ENCODE results near the gene PIWIL1. TPM values are rescaled to one million over a fixed set of nuclear protein-coding genes. Genes with fewer than 3 reads are reported as not detected.

PIWIL1 gene
- total and polyA plus RNA-seq, 2 experiments from 2014 or later, result not detected

DNA sequence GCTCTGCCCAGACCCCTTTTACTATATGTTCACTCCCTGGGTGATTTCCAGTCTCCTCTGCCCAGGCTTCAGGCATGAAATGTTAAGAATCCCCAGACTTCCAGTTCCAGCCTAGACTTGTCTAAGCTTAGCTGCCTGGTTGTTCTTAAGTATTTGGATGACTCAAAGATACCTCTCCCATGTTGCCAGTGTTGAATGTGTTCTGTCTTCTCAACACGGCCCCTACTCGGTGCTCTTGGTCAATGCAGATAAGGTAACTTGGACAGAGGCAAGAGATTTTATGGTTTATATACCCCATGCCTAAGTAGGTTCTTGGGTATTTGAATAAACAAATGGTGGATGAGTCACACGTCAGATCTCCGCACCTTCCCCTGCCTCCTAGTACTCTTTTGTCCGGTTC is 13.6 kb downstream of the PIWIL1 start:
- H3K36me3 ChIP-seq (ENCODE audit: insufficient read depth), result no peaks in the 10 kb centered on the region
- no peak for TF ChIP-seq ZNF114 (CRISPR knock-in tag; IDR thresholded peaks at IDR 0.05)
- no peak for TF ChIP-seq CREB1 (CRISPR knock-in tag; IDR thresholded peaks at IDR 0.05; ENCODE audit: low read depth)
- no peak for TF ChIP-seq STAT1 (IDR thresholded peaks at IDR 0.05; ENCODE audit: unreplicated experiment)
- TF ChIP-seq POLR2AphosphoS5 (IDR thresholded peaks at IDR 0.05; ENCODE audit: low read depth), result no peak
- TF ChIP-seq, protein P1, sequence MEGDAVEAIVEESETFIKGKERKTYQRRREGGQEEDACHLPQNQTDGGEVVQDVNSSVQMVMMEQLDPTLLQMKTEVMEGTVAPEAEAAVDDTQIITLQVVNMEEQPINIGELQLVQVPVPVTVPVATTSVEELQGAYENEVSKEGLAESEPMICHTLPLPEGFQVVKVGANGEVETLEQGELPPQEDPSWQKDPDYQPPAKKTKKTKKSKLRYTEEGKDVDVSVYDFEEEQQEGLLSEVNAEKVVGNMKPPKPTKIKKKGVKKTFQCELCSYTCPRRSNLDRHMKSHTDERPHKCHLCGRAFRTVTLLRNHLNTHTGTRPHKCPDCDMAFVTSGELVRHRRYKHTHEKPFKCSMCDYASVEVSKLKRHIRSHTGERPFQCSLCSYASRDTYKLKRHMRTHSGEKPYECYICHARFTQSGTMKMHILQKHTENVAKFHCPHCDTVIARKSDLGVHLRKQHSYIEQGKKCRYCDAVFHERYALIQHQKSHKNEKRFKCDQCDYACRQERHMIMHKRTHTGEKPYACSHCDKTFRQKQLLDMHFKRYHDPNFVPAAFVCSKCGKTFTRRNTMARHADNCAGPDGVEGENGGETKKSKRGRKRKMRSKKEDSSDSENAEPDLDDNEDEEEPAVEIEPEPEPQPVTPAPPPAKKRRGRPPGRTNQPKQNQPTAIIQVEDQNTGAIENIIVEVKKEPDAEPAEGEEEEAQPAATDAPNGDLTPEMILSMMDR (conservative IDR thresholded peaks at IDR 0.05; ENCODE audit: low read depth in 2 of 2), result no peak
- TF ChIP-seq JUNB (IDR thresholded peaks at IDR 0.05; ENCODE audit: unreplicated experiment), result no peak
- TF ChIP-seq, protein P2, sequence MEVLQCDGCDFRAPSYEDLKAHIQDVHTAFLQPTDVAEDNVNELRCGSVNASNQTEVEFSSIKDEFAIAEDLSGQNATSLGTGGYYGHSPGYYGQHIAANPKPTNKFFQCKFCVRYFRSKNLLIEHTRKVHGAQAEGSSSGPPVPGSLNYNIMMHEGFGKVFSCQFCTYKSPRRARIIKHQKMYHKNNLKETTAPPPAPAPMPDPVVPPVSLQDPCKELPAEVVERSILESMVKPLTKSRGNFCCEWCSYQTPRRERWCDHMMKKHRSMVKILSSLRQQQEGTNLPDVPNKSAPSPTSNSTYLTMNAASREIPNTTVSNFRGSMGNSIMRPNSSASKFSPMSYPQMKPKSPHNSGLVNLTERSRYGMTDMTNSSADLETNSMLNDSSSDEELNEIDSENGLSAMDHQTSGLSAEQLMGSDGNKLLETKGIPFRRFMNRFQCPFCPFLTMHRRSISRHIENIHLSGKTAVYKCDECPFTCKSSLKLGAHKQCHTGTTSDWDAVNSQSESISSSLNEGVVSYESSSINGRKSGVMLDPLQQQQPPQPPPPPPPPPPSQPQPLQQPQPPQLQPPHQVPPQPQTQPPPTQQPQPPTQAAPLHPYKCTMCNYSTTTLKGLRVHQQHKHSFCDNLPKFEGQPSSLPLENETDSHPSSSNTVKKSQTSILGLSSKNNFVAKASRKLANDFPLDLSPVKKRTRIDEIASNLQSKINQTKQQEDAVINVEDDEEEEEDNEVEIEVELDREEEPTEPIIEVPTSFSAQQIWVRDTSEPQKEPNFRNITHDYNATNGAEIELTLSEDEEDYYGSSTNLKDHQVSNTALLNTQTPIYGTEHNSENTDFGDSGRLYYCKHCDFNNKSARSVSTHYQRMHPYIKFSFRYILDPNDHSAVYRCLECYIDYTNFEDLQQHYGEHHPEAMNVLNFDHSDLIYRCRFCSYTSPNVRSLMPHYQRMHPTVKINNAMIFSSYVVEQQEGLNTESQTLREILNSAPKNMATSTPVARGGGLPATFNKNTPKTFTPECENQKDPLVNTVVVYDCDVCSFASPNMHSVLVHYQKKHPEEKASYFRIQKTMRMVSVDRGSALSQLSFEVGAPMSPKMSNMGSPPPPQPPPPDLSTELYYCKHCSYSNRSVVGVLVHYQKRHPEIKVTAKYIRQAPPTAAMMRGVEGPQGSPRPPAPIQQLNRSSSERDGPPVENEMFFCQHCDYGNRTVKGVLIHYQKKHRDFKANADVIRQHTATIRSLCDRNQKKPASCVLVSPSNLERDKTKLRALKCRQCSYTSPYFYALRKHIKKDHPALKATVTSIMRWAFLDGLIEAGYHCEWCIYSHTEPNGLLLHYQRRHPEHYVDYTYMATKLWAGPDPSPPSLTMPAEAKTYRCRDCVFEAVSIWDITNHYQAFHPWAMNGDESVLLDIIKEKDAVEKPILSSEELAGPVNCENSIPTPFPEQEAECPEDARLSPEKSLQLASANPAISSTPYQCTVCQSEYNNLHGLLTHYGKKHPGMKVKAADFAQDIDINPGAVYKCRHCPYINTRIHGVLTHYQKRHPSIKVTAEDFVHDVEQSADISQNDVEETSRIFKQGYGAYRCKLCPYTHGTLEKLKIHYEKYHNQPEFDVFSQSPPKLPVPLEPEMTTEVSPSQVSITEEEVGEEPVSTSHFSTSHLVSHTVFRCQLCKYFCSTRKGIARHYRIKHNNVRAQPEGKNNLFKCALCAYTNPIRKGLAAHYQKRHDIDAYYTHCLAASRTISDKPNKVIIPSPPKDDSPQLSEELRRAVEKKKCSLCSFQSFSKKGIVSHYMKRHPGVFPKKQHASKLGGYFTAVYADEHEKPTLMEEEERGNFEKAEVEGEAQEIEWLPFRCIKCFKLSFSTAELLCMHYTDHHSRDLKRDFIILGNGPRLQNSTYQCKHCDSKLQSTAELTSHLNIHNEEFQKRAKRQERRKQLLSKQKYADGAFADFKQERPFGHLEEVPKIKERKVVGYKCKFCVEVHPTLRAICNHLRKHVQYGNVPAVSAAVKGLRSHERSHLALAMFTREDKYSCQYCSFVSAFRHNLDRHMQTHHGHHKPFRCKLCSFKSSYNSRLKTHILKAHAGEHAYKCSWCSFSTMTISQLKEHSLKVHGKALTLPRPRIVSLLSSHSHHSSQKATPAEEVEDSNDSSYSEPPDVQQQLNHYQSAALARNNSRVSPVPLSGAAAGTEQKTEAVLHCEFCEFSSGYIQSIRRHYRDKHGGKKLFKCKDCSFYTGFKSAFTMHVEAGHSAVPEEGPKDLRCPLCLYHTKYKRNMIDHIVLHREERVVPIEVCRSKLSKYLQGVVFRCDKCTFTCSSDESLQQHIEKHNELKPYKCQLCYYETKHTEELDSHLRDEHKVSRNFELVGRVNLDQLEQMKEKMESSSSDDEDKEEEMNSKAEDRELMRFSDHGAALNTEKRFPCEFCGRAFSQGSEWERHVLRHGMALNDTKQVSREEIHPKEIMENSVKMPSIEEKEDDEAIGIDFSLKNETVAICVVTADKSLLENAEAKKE (CRISPR knock-in tag; IDR thresholded peaks at IDR 0.05), result no peak
- TF ChIP-seq EZH2phosphoT487 (IDR thresholded peaks at IDR 0.05; ENCODE audit: unreplicated experiment), result no peak
- TF ChIP-seq, protein P3, sequence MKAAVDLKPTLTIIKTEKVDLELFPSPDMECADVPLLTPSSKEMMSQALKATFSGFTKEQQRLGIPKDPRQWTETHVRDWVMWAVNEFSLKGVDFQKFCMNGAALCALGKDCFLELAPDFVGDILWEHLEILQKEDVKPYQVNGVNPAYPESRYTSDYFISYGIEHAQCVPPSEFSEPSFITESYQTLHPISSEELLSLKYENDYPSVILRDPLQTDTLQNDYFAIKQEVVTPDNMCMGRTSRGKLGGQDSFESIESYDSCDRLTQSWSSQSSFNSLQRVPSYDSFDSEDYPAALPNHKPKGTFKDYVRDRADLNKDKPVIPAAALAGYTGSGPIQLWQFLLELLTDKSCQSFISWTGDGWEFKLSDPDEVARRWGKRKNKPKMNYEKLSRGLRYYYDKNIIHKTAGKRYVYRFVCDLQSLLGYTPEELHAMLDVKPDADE (IDR thresholded peaks at IDR 0.05), result no peak
- no peak for TF ChIP-seq NANOG (IDR thresholded peaks at IDR 0.05; ENCODE audit: borderline replicate concordance)
- TF ChIP-seq ZNF331 (CRISPR knock-in tag; IDR thresholded peaks at IDR 0.05; ENCODE audit: low read depth), result no peak
- TF ChIP-seq, protein P4, sequence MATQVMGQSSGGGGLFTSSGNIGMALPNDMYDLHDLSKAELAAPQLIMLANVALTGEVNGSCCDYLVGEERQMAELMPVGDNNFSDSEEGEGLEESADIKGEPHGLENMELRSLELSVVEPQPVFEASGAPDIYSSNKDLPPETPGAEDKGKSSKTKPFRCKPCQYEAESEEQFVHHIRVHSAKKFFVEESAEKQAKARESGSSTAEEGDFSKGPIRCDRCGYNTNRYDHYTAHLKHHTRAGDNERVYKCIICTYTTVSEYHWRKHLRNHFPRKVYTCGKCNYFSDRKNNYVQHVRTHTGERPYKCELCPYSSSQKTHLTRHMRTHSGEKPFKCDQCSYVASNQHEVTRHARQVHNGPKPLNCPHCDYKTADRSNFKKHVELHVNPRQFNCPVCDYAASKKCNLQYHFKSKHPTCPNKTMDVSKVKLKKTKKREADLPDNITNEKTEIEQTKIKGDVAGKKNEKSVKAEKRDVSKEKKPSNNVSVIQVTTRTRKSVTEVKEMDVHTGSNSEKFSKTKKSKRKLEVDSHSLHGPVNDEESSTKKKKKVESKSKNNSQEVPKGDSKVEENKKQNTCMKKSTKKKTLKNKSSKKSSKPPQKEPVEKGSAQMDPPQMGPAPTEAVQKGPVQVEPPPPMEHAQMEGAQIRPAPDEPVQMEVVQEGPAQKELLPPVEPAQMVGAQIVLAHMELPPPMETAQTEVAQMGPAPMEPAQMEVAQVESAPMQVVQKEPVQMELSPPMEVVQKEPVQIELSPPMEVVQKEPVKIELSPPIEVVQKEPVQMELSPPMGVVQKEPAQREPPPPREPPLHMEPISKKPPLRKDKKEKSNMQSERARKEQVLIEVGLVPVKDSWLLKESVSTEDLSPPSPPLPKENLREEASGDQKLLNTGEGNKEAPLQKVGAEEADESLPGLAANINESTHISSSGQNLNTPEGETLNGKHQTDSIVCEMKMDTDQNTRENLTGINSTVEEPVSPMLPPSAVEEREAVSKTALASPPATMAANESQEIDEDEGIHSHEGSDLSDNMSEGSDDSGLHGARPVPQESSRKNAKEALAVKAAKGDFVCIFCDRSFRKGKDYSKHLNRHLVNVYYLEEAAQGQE (IDR thresholded peaks at IDR 0.05; ENCODE audit: unreplicated experiment), result no peak
- no peak for TF ChIP-seq EZH2 (IDR thresholded peaks at IDR 0.05; ENCODE audit: low read depth, unreplicated experiment)
- H2AFZ ChIP-seq, result no peak overlapping the region
- no peaks in the 10 kb centered on the region for H4K20me1 ChIP-seq (replicated peaks; ENCODE audit: insufficient read depth)
- no peaks in the 10 kb centered on the region for H3K9me2 ChIP-seq (ENCODE audit: insufficient read depth)
- no peaks in the 10 kb centered on the region for H3F3A ChIP-seq (replicated peaks; ENCODE audit: low read depth)
- H3K4me1 Mint-ChIP-seq, result no peaks in the 10 kb centered on the region
- H3K4me3 Mint-ChIP-seq, result no peak overlapping the region
- peaks cover 42% of the 10 kb centered on the region for H3K36me3 Mint-ChIP-seq (ENCODE audit: low read depth)
- H3K27me3 Mint-ChIP-seq (ENCODE audit: insufficient read depth, low read depth, poor library complexity), result peaks cover 2% of the 10 kb centered on the region
- H3K79me2 ChIP-seq (replicated peaks; ENCODE audit: insufficient read depth), result no peaks in the 10 kb centered on the region
- no peaks in the 10 kb centered on the region for H3K27me3 ChIP-seq (ENCODE audit: insufficient read depth)
- H3K4me2 ChIP-seq, result no peak overlapping the region
- peaks cover 98% of the 10 kb centered on the region for H3K9me3 Mint-ChIP-seq
- DNase-seq (ENCODE audit: low spot score), result no peak
- no peak for ATAC-seq
- H3K4me3 ChIP-seq, result no peak overlapping the region
- H3K27ac ChIP-seq (ENCODE audit: low read depth), result no peak overlapping the region
- no peaks in the 10 kb centered on the region for H3K4me1 ChIP-seq (ENCODE audit: insufficient read depth)
- no peak overlapping the region for H3K27ac Mint-ChIP-seq
